PFSK-1 (cell line): ENCODE data around the gene ZNF544.

Experiments
- FOXP2 ChIP-seq: optimal IDR thresholded peaks from 2 replicates; pipeline ENCODE3; 2011; ENCODE audit warnings: borderline replicate concordance, control low read depth, inconsistent platforms; ENCODE audit not compliant: insufficient read depth; ENCODE audit errors: extremely low read length, extremely low read depth
- POLR2AphosphoS5 ChIP-seq: IDR thresholded peaks from 2 replicates; pipeline ENCODE4 v1.6.1; 2012; ENCODE audit warnings: low read depth, mild to moderate bottlenecking, control low read depth, low read length, moderate library complexity
- SIN3A ChIP-seq: IDR thresholded peaks from 2 replicates; pipeline ENCODE4 v1.6.1; 2012; ENCODE audit warnings: mild to moderate bottlenecking, low read length, moderate library complexity, borderline replicate concordance; ENCODE audit not compliant: insufficient read depth
- TAF1 ChIP-seq: IDR thresholded peaks from 2 replicates; pipeline ENCODE4 v1.6.1; 2012; ENCODE audit warnings: low read length, control low read depth, borderline replicate concordance; ENCODE audit not compliant: insufficient read depth
- TF ChIP-seq, protein P1 (sequence below), 2 experiments: IDR thresholded peaks; 2 replicates each; pipeline versions ENCODE4 v1.6.1 to v1.8.0; 2011 to 2012; ENCODE audit warnings: low read depth in 2 of 2, low read length in 2 of 2, control low read depth in 1 of 2, inconsistent platforms in 1 of 2, mild to moderate bottlenecking in 1 of 2, moderate library complexity in 1 of 2; ENCODE audit not compliant: insufficient read depth in 1 of 2

Gene ZNF544

DNA sequence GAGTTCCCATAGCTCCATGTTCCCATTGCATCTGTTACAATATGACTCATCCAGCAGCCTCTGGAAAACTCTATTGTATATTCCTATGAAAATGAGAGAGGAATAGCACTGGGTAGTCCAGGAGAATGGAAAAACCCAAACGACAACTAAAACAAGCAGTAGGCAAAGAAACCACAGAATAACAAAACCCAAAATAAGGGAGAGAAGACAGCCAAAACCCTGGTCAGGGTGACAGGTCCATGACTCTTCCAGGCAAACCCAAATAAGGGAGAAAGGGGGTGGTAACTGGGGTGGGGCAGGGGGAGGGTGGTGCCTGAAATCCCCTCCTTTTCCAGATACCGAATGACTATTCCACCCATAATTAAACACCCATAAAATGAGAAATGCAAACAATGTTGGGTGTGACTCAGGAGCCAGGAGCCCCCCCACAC is 46.1 kb downstream of the ZNF544 start:
- TF ChIP-seq POLR2AphosphoS5: no peak
- TF ChIP-seq SIN3A: no peak
- TF ChIP-seq TAF1: no peak
- TF ChIP-seq FOXP2: no peak
- TF ChIP-seq, protein P1, sequence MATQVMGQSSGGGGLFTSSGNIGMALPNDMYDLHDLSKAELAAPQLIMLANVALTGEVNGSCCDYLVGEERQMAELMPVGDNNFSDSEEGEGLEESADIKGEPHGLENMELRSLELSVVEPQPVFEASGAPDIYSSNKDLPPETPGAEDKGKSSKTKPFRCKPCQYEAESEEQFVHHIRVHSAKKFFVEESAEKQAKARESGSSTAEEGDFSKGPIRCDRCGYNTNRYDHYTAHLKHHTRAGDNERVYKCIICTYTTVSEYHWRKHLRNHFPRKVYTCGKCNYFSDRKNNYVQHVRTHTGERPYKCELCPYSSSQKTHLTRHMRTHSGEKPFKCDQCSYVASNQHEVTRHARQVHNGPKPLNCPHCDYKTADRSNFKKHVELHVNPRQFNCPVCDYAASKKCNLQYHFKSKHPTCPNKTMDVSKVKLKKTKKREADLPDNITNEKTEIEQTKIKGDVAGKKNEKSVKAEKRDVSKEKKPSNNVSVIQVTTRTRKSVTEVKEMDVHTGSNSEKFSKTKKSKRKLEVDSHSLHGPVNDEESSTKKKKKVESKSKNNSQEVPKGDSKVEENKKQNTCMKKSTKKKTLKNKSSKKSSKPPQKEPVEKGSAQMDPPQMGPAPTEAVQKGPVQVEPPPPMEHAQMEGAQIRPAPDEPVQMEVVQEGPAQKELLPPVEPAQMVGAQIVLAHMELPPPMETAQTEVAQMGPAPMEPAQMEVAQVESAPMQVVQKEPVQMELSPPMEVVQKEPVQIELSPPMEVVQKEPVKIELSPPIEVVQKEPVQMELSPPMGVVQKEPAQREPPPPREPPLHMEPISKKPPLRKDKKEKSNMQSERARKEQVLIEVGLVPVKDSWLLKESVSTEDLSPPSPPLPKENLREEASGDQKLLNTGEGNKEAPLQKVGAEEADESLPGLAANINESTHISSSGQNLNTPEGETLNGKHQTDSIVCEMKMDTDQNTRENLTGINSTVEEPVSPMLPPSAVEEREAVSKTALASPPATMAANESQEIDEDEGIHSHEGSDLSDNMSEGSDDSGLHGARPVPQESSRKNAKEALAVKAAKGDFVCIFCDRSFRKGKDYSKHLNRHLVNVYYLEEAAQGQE (IDR thresholded peaks at IDR 0.05; ENCODE audit: insufficient read depth in 1 of 2, low read depth in 2 of 2, low read length in 2 of 2): no peak

- TF ChIP-seq, protein P1 (IDR thresholded peaks at IDR 0.05; ENCODE audit: insufficient read depth in 1 of 2, low read depth in 2 of 2, low read length in 2 of 2): no peak
- no peak for TF ChIP-seq SIN3A
- no peak for TF ChIP-seq POLR2AphosphoS5
- TF ChIP-seq TAF1: no peak
- TF ChIP-seq FOXP2: no peak
These were observed 46.9 kb downstream of the ZNF544 start for GRCh38 chr19:58275564-58275963.

DNA sequence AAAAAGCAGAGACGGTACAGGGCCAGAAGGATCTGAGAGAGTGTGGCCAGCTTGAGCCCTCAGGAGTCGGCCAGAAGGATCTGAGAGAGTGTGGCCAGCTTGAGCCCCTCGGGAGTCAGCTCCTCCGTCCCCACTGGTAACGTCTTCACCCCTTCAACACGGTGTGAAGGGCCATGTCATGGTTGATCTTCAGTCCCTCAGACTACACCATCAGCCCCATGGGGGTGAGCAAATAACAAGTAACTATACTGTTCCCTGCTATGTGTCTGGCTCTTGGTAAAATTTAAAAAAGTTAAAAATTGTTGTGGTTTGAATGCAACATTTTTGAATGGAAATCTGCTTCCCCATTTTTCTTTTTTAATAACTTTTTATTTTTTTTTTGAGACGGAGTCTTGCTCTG is 48.5 kb downstream of the ZNF544 start:
- TF ChIP-seq POLR2AphosphoS5: no peak
- TF ChIP-seq FOXP2: no peak
- TF ChIP-seq SIN3A: no peak
- no peak for TF ChIP-seq TAF1
- TF ChIP-seq, protein P1 (IDR thresholded peaks at IDR 0.05; ENCODE audit: insufficient read depth in 1 of 2, low read depth in 2 of 2, low read length in 2 of 2): no peak

GRCh38 chr19:58277748-58278540 is 49.2 kb downstream of the ZNF544 start:
- TF ChIP-seq FOXP2 (no peak), POLR2AphosphoS5 (no peak)

DNA sequence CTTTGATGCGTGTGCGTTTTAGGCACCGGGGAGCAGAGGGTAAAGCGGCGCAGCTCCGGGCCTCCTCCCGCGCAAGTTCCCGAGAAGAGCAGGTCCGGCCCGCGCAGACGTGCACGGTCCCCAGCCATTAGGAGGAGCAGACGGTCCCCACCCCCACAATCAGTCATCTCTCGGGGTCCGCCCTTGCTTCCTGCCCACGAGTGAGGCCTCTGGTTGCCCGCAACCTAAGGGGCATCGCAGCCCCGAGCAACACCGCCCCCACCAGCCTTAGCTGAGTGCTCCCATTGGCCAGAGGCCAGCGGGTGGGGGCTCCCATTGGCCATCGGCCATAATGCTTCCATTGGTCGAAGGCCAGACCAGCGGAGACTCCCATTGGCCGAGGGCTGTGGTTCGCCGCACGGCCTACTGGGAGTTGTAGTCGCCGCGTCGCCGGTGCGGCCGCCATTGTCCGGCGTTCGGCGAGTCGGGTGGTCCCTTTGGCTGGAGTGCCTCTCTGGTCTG is 49.9 kb downstream of the ZNF544 start, which contains the start of gene ZNF8:
TSS of gene ZNF8 (plus strand) at position 415 of the 501 bp plus-strand sequence. CDS start 127 bp downstream, outside the sequence.
- TF ChIP-seq FOXP2: peak; percentile 91
- TF ChIP-seq TAF1: peak; percentile 87
- TF ChIP-seq POLR2AphosphoS5: peak; percentile 61; the same call in 1 of the 2 replicates
- TF ChIP-seq SIN3A: 0 out of 2 replicates have a peak, but pooled peaks have one; percentile 15
- TF ChIP-seq, protein P1 (IDR thresholded peaks at IDR 0.05; ENCODE audit: insufficient read depth in 1 of 2, low read depth in 2 of 2, low read length in 2 of 2): no peak
